GM12875 (cell line): ENCODE results near the gene N4BP2L1.
"Not testable (repeated sequence)": the region's sequence is repeated elsewhere in the genome, so short reads cannot be mapped to it uniquely, and the experiment has no call there.

Experiments used
- H3K4me3 ChIP-seq: one replicate; pipeline ENCODE4 v1.5.1; 2011; ENCODE audit warnings: low read depth, low read length, control low read depth
- CTCF ChIP-seq: IDR thresholded peaks from 2 replicates; pipeline ENCODE4 v1.5.1; 2011; ENCODE audit warnings: low read depth, mild to moderate bottlenecking, control low read depth, inconsistent platforms, low read length, moderate library complexity, borderline replicate concordance; ENCODE audit not compliant: insufficient read depth

Gene N4BP2L1

GRCh38 chr13:32376642-32377415 is 51.1 kb downstream of the N4BP2L1 start:
- H3K4me3 ChIP-seq: no peak overlapping the region
- no peak for TF ChIP-seq CTCF

- H3K4me3 ChIP-seq: no peak overlapping the region
- no peak for TF ChIP-seq CTCF
Measured at GRCh38 chr13:32370805-32371204, 57.1 kb downstream of the N4BP2L1 start.

GRCh38 chr13:32362574-32362973 is 65.4 kb downstream of the N4BP2L1 start:
- no peak for TF ChIP-seq CTCF
- no peak overlapping the region for H3K4me3 ChIP-seq

- H3K4me3 ChIP-seq: not testable (repeated sequence)
Measured at GRCh38 chr13:32355935-32356334, 72.0 kb downstream of the N4BP2L1 start.

- TF ChIP-seq CTCF: no peak
- no peak overlapping the region for H3K4me3 ChIP-seq
Measured at GRCh38 chr13:32354040-32354439, 73.9 kb downstream of the N4BP2L1 start.

- not testable (repeated sequence) for H3K4me3 ChIP-seq
Measured at GRCh38 chr13:32350839-32351441, 77.0 kb downstream of the N4BP2L1 start.
